Choroid plexus epithelial cell (primary cell): ENCODE results near the gene TPSG1.

ENCODE experiments used
- DNase-seq: peaks from one replicate; pipeline ENCODE4 v3.0.0-alpha.2; 2010; ENCODE audit warnings: low read depth
- H3K4me3 ChIP-seq: 2 replicates; pipeline ENCODE4 v1.5.1; 2011; ENCODE audit warnings: low read depth, mild to moderate bottlenecking, control low read depth, low read length, moderate library complexity
- TF ChIP-seq, protein P1 (sequence below): conservative IDR thresholded peaks from 2 replicates; pipeline ENCODE4 v1.5.1; 2011; ENCODE audit warnings: low read depth, mild to moderate bottlenecking, control low read depth, inconsistent platforms, low read length, moderate library complexity

TPSG1 gene

DNA sequence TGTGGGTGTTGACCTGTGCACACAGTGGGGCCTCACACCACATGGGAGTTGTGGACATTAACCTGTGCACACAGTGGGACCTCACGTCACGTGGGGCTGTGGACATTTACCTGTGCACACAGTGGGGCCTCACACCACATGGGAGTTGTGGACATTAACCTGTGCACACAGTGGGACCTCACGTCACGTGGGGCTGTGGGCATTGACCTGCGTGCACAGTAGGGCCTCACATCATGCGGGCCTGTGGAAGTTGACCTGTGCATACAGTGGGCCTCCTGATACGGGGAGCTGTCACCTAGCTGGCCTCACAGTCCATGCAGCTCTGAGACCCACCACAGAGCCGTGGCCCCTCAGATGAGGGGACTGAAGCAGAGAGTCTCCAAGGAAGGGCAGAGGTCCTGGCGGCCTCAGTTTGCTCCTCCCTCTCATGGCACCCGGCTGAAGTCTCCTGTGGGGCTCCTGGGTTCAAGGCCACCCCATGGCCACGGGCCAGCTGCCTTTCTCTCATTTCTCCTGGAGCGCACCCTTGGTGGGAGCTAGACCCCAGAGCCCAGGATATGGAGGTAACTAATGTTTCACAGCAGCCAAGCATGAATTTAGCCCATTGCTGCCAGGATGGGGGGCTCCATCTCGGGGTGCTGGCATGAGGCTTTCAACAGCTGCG, 51.1 kb downstream of the TPSG1 start:
- TF ChIP-seq, protein P1, sequence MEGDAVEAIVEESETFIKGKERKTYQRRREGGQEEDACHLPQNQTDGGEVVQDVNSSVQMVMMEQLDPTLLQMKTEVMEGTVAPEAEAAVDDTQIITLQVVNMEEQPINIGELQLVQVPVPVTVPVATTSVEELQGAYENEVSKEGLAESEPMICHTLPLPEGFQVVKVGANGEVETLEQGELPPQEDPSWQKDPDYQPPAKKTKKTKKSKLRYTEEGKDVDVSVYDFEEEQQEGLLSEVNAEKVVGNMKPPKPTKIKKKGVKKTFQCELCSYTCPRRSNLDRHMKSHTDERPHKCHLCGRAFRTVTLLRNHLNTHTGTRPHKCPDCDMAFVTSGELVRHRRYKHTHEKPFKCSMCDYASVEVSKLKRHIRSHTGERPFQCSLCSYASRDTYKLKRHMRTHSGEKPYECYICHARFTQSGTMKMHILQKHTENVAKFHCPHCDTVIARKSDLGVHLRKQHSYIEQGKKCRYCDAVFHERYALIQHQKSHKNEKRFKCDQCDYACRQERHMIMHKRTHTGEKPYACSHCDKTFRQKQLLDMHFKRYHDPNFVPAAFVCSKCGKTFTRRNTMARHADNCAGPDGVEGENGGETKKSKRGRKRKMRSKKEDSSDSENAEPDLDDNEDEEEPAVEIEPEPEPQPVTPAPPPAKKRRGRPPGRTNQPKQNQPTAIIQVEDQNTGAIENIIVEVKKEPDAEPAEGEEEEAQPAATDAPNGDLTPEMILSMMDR: no peak
- H3K4me3 ChIP-seq: no peak overlapping the region
- no peak for DNase-seq

DNA sequence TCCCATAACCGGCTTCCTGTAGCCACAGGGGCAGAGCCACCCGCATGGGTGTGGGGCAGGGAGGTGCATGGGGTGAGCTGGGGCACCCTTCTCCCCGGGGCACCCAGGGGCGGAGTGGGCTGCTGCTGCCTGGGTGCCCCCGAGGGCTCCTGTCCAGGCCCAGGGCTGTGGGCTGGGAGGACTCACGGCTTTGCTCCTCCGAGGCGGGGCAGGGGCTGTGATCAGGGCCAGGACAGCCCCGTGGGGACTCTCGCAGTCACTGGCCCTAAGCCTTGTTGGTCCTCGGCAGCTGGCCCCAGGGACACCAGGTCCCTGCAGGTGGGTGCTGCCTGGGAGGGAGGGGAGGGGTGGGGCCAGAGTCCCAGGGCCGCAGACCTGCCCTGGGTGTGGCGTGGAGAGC, 52.4 kb downstream of the TPSG1 start:
- TF ChIP-seq, protein P1: no peak

DNA sequence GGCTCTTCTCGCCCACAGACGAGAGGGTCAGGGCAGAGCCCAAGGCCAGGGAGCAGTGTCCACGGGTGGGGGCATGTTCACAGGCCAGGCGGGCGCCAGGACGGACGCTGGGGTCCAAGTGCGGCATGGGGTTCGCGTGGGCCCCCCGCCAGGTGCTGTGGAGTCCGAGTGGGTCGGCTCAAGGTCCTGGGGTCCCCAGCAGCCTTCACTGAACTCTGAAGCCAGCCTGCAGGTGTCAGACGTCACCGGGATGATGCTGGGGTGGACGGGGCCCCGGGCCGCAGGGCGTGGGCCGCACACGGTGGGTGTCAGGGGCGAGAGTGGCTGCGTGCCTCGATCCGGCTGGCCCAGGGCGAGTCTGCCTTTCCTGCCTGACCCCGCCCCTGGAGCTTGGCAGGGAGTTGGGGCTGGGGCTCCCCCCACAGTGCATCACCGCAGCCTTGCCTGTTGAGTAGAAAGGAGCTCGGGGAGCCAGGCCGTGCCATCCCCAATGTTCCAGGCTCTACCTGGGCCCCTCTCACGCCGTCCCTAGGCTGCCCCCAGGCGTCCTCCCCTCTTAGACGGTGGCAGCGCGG, 53.1 kb downstream of the TPSG1 start:
- TF ChIP-seq, protein P1: no peak
- H3K4me3 ChIP-seq: no peak overlapping the region
- DNase-seq: no peak

More for the DNA sequence above, 52.4 kb downstream of the TPSG1 start:
- DNase-seq: no peak
- H3K4me3 ChIP-seq: no peak overlapping the region
